Umbilical cord (tissue), 2 donors: ENCODE data around the gene INPP5D. TPM values are rescaled to one million over a fixed set of nuclear protein-coding genes. Genes with fewer than 3 reads are reported as not detected.
"Not testable (repeated sequence)": the region's sequence is repeated elsewhere in the genome, so short reads cannot be mapped to it uniquely, and the experiment has no call there.

Experiments
- DNase-seq: peaks from one replicate; pipeline ENCODE4 v3.0.0-alpha.2; 2015; ENCODE audit warnings: low spot score
- total RNA-seq: library from RNA; depleted of rRNA; stranded (reverse); fragments of >200 nt; gene quantifications from one replicate; pipeline ENCODE4 v1.2.3, GENCODE V29; 2014; ENCODE audit warnings: low replicate concordance; ENCODE audit not compliant: insufficient read depth

INPP5D gene
- total RNA-seq, 1 donor from 2014 or later: 5.8 TPM

DNA sequence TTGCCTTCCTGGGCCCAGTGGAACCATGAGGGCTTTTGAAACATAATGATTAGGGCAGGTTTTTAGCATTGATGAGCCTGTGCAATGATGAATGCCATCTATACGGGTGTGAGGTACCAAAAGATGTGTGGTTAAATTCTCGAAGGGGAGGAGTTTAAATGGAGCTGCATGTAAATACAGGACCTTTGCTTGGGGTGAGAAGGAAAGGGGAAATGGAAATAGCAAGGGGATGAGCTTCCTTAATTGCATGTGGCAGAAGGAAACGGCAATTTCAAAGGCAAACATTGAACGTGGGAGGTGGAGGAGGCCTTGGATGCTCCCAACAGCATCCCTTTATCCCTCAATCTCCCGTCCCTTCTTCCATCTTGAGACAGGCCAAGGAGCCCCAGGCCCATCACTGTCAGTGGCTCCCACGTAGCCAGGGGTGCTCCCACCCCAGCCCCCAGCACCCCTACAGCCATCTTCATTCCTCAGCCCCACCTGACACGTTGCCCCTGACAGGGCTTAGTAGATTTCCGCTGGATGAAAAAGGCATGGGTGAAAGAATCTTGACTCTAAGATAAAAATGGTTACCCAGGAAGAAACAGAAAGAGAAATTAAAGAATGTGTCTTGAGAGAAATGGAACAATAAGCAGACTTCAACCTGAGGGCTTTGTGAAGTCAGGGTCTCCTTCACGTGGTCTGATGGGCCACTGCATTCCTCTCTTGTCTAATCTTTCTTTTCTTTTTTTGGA is 32.5 kb downstream of the INPP5D start:
- DNase-seq: no peak

DNA sequence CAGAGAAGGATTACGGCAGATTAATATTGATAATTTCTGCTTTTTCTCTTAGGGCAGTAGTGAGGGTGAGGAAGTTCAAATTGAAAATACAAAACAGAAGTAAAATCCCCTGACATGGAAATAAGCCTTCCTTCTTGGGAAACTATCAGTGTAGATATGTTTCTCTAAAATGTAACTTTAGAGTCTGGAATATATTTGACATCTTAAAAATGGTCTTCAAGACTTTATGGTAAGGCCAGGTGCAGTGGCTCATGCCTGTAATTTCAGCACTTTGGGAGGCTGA is 33.0 kb downstream of the INPP5D start:
- DNase-seq: no peak

DNA sequence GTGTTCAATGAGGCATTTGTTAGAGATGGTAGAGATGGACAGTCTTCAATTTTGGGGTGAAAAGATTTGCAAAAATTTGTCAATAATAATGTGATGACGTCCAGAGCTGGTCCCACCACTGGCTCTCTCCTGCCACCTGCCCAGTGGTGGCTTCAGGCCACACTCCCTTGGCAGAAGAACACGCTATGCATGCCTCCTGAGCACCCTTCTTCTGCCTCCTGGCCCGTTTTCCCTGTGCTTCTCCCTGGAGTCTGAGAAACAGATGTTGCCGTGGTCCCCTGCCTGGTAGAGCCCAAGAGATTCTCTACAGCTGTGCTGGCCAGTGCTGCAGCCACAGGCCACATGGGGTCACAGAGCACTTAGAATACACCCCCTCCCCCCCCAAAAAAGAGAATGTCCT is 33.6 kb downstream of the INPP5D start:
- no peak for DNase-seq

DNA sequence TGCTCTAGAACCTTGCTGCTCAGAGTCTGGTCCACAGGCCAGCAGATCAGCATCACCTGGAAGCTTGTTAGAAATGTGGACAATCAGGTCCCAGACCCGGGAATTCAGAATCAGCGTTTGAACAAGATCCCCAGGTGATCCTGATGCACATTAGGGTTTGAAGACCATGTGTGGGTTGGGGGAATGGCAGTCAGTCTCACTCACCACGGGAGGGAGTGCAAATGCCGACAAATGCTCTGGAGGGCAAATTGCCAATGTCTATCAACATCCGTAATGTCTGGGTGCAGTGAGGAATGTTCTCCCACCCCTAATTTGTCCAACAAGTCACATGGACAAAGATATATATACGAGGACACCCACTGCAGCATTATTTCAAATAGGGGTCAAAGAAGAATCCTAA is 34.5 kb downstream of the INPP5D start:
- no peak for DNase-seq

DNA sequence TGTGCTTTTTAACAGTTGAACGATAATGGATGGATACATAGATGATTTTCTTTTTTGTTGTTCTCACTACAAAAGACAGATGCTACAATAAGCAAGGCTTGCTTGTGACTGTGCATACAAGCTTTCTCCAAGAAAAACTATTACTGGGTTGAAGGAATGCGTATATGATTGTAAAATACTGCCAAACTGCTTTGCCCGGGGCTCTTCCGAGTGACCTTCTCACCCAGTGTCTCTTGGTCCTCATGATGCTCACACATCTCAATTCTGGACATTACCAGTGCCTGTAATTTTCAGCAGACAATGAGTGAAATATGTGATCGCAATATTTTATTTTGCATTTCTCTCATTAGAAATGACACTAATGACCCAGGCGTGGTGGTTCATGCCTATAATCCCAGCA is 35.9 kb downstream of the INPP5D start:
- no peak for DNase-seq

DNA sequence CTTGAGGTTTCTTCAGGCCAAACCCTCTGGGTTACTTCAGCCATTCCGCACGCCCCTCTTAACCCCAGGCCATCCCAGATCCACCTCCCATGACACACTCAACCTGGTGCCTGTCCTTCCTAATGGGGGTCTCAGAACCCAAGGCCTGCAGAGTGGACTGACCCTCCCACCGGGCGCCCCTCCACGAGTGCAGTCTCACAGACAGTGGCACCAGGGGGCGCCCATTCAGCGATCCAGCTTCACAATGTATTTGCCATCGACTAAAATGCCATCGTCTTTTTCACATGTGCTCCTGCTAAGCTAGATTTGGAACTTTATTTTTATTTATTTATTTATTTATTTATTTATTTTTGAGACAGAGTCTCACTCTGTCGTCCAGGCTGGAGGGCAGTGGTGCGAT is 38.5 kb downstream of the INPP5D start:
- no peak for DNase-seq

DNA sequence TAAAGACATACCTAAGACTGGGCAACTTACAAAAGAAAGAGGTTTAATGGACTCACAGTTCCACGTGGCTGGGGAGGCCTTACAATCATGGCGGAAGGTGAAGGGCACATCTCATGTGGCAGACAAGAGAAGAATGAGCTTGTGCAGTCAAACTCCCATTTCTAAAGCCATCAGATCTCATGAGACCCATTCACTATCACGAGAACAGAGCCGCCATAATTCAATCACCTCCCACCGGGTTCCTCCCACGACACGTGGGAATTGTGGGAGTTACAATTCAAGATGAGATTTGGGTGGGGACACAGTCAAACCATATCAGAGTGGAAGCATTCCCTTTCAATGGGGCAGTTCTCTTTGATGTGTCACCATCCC is 39.7 kb downstream of the INPP5D start:
- not testable (repeated sequence) for DNase-seq

DNA sequence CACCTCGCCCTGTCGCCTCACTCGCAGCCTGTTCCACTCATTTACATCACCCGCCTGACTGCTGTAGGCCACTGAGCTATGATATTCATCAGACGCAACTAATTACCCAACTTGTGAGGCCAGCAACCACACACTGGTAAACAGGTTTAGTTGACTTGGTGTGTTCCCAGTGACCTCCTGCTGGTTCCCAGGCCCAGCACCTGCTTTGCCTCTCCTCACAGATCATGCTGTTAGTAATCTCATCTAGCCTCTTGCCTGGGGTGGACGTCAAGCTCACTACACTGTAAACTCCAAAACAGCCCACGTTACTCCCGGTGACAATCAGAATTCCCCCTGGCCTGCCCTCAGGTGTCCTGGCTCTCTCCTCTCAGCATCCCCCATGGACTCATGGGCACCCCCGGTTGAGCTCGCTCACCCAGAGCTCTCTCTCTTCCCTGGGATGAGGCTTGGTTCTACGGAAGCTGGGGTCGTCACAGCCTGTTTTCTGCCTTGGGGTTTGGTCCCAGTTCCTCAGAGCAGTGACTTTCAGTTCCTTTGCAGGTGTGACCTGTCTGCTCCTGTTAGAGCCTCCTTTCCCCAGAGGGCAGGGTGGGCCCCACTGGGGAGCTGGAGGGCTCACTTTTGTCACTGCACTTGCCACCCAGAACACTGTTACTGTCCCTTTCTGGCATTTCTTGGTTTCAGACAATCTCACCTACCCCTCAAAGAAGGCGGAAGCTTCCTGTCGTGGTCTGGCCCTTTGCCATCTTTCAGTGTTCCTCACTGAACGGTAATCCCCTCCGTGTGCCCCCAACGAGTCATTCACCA is 40.3 kb downstream of the INPP5D start:
- no peak for DNase-seq

DNA sequence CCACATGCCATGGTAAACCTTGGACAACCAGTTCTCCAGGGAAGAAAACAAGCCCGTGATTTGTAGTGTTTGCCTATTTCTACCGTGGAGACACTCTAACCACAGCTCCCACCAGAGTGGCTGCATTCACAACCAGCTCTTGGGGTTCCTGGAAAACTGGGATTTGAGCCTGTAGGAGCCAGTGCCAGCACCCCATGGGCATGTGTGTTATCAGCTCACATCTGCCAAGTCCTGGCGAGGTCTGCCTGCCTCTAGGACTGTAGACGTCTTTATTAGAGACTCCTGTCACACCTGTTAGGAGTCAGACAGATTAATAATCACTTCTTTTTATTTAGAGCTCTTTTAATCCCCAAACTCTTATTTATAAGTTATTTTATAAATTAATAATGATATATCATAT is 41.0 kb downstream of the INPP5D start:
- no peak for DNase-seq

DNA sequence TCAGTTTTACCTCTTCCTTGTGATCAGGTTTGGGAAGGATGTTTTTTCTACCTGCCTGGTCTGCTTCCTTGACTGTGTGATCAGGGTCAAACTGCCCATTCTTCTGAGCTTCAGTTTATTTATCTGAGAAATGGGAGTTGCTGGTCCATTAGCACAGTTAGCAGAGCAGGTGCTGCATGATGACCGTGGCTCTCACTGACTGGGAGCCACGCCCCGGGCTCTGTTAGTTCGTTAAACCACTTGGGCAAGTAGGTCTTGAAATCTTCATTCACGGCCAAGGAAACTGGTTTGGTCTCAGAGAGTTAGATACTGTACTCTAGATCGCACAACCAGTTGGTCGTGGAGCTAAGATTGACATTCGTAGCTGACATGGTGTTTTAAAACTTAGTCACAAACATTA is 41.7 kb downstream of the INPP5D start:
- DNase-seq: no peak

DNA sequence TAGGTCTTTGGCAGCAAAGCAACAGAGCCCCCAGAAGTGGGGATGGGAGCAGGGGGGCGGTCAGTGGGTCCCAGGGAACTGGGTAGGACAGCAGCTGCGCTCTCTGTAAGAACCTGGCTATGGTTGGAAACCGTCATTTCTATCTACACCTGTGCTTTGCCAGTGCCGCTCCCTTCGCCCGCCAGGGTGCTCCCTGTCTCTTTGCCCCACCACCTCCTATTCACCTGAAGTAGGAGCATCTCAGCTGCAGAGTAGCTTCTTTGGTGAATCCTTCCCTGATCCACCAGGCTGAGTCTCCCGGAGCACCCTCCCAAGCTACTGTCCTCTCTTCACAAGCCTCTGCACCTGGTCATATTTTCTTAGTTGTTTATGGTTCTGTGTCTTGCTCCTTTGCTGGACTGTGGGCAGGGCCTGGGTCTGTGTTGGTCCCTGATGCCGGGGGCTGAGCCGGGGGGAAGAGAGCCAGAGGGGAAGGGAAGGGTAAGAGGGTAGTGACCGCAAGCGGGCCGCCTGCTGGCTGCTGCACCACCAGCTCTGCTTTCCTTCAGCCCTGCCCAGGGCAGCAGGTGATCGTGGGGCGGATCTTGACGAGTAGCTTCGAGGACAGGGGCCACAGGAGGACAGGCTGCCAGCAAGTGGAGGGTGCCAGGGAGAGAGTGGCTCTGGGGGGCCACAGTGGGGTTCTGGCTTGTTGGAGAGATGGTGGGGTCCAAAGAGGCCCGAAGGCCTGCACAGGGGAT is 45.2 kb downstream of the INPP5D start:
- no peak for DNase-seq

DNA sequence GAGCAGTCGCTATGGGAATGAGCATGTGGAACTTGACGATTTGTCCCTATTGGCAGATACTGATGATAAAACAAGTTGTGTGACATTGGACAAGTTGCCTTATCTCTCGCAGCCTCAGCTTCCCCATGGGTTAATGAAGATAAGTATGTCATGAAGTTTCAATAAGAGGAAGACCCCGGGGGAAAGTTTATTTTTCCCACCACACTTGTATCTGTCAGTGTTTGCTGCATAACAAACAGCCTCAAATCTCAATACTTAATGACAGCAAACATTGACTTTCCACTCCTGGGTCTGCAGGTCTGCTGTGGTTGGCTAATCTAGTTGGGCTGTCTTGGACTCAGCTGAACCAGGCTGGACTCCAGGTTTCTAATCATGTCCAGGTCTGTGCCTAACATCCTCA is 45.8 kb downstream of the INPP5D start:
- no peak for DNase-seq

DNA sequence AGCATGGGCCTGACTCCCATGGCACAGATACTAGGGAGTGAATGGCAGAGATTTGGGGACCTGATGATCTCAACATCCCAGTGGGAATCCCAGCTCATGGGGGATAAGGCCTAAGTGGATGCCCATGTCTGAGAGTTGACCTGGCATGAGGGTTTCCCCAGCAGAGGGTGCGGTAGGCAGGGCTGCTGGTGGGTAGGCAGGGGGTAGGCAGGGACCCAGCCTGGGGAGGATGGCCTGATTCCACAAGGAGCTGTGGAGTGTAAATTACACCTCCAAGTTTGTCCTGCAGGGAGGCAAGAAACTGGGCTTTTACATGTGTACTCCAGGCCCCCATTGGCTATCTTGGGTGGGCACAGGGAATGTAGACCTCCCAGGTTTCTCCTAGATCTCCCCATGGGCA is 46.9 kb downstream of the INPP5D start:
- DNase-seq: no peak

DNA sequence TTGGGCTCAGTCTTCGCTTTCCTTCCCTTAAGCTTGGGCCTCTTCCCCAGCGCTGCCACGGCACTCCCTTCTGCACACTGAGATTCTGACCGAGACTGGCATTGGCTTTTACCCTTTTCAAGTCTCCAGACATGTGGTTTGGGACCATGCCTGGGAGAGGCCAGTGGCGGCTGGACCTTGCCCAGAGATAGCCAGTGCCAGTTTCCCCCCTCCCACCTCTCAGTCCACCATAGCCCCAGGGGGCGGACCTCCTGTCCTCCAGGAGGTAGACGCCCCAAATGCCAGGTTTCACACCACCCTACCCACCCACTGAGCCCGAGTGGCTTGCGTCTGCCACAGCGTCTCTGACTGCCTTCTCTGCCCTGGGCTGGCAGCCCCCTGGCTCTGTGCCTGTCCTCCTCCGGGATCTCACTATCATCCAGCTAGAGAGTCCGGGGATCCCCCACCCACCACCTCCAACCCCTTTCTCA is 47.7 kb downstream of the INPP5D start:
- DNase-seq: no peak

DNA sequence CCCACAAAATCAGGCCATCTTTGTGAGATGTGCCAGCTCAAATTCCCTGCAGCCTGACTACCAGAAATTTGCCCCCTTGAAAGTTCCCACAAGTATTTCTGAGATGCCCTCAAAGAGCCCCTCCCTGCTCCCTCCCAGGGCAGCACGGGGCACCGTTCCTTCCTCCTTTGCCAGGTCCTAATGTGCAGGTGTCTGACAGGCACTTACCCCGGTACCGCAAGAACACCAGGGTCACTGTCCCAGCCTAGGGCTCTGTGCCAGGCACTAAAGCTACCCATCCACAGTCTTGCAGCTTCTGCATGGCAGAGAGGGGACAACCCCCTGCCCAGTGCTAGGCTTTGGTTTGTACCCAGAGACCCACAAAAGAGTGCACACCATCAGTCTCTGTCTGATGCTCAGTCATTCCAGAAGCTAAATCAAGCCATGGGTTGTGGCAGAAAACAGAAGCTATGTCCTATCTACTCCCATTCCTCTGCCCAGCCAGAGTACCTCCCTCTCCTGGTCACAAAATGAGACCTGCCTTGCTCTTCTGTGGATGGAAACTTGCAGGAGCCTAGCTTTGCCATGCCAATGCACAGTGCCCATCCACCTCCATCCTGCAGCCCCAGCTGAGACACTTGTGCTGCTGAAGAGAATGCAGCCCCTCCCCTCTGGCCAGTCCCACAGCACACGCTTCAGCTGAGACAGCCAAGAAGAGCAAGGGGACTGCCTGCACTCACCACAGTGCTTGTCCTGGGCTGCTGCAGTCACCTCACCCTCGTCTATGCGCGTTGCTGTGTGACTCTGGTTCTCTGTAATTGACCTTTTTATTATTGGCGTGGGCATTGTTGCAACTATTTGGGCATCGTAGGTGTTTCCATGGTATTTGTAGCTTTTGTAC is 48.7 kb downstream of the INPP5D start:
- DNase-seq: no peak

DNA sequence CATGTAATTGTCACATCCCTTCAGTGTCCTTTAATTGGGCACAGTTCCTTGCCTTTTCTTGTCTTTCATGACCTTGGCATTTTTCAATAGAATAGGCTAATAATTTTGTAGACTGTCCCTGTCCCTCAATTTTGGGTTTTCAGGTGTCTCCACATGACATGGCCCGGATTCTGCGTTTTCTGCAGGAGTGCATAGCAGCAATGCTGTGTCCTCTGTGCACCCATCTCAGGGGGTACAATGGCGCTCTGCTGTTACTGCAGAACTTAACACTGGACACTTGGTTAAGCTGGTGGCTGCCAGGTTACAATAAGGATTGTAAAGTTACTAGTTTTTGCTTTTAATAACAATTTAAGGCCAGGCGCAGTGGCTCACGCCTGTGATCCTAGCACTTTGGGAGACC is 51.3 kb downstream of the INPP5D start:
- DNase-seq: no peak

DNA sequence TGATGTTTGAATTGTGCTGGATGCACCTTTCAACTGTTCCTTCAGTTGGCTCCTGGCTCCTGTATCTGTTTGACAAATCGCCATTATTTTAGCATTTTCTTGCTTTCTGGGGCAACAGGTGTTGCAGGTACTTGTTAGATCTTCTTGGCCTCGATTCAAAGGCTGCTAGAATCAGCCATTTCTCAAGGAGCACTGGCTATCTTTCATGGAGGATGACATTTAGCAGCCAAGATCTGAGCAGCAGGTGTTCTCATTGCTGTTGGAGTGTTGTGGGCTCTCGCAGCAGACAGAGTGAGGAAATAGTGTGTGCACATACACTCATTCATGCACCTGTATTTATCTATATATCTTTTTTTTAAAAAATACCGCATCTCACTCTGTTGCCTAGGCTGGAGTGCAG is 52.2 kb downstream of the INPP5D start:
- no peak for DNase-seq

DNA sequence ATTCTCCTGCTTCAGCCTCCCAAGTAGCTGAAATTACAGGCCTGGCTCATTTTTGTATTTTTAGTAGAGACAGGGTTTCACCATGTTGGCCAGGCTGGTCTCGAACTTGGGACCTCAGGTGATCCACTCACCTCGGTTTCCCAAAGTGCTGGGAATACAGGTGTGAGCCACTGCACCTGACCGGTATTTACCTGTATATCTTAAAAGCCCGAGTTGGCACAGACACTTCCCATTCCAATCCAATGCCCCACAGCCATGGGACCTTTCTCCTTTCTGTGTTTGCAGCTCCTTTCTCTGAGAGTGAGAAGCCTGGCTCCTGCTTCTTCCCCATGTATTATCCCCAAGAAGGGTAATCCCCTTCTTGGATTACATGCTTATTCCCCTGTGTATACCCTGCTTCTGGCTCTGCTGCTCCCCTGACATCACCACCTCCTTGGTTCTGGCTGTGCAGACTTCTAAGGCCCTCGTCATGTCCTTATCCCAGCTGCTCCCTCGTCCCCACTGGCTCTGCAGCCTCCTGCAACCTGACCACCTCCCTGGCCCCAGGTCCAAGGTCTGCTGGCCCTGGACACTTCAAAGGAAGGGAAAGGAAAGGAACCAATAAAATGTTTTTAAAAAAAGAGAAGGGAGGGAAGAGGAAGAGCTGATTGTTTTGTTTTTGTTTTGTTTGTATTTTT is 52.8 kb downstream of the INPP5D start:
- DNase-seq: no peak

DNA sequence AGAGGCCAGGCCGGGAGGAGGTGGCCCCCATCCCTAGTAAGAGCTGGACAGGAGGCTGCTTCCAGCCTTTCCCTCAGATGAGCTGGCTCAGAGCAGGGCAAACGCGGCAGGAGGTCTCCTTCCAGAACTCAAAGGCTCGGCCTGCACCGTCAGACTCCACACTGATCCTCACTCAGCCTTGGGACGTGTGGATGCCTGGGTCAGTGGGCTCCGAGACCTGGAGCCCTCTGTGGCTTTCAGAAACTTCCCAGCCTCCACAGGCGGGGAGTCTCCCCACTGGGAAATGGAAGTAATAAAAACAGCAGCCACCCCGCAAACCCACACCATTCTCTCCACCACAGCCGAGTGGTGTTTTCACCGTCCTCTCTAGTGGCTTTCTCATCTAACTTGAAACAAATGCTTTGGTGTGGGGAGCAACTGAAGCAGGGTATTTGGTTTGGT is 54.3 kb downstream of the INPP5D start:
- no peak for DNase-seq

DNA sequence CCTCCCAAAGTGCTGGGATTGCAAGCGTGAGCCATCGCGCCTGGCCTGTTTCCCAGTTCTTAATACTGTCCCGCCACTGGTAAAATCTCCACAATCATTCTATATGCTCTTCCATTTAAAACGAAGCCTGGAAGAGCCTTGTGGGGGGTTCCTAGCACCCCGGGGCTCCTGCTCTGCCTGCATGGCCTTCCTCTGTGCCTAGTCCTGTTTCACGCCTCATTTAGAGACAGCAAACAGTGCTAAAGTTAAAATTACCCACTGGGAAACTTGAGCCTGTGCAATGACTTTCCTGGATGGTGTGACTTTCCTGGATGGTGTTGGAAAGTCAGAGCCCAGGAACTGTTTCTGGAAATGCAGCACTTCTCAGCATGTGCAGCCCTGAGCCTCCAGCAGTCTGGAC is 55.0 kb downstream of the INPP5D start:
- DNase-seq: no peak

DNA sequence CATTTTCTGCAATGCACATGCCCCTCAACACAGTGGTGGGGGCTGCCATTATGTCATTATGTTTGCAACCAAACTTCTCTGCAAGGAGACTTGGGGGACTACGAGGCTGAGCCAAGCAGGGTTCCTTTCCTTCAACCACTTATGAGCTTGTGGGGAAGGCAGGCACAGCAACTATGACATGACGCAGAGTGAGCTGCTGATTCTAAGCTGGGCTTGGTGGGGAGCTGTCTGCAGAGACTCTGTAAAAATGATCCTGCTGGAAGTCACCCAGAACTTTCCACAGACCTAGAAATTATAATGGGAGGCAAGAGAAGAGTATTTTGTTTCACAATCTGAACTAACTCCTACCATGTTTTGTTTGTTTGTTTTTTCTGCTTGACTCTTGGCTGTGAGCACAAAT is 55.6 kb downstream of the INPP5D start:
- DNase-seq: peak; percentile 84
